K562 (cell line): Measurements from ENCODE around the gene ST14.

Experiments
- ATF2 ChIP-seq: sonication (generic); formaldehyde crosslinking; IDR thresholded peaks from 2 replicates; pipeline ENCODE4 v1.8.1; 2022; ENCODE audit warnings: missing genetic modification reagents
- MXI1 ChIP-seq: IDR thresholded peaks from 2 replicates; pipeline ENCODE4 v1.6.1; 2011; ENCODE audit warnings: low read depth, mild to moderate bottlenecking, improper control_type of control experiment, low read length
- NFE2L1 ChIP-seq: fragments of 450-650 bp; IDR thresholded peaks from 2 replicates; pipeline ENCODE4 v1.6.1; 2016; ENCODE audit warnings: missing genetic modification characterization, low read depth, mild to moderate bottlenecking, missing compliant biosample characterization, moderate library complexity, borderline replicate concordance
- POLR2AphosphoS5 ChIP-seq: IDR thresholded peaks from 2 replicates; pipeline ENCODE4 v1.6.1; 2011; ENCODE audit warnings: mild to moderate bottlenecking, low read depth, low read length, moderate library complexity; ENCODE audit not compliant: control insufficient read depth, insufficient read depth
- ZBTB11 ChIP-seq, 3 experiments: fragments of 200-800 bp in 1 of 3; fragments of 250-450 bp in 1 of 3; fragments of 450-650 bp in 1 of 3; sonication (Bioruptor Pico) in 1 of 3; sonication (Bioruptor generic) in 1 of 3; formaldehyde crosslinking in 1 of 3; IDR thresholded peaks; 2 replicates each; pipeline versions ENCODE4 v1.6.1 to v1.8.0; 2016 to 2022; ENCODE audit warnings: mild to moderate bottlenecking in 2 of 3, missing genetic modification characterization in 2 of 3, missing compliant biosample characterization in 1 of 3, moderate library complexity in 1 of 3
- ZFX ChIP-seq: sonication (generic); formaldehyde crosslinking; IDR thresholded peaks from 2 replicates; pipeline ENCODE4 v1.8.0; 2022; ENCODE audit warnings: mild to moderate bottlenecking, missing genetic modification reagents, moderate library complexity
- ZNF316 ChIP-seq: fragments of 450-650 bp; IDR thresholded peaks from 2 replicates; pipeline ENCODE4 v1.6.1; 2016
- ZZZ3 ChIP-seq: fragments of 450-650 bp; IDR thresholded peaks from 2 replicates; pipeline ENCODE4 v1.6.1; 2016; ENCODE audit warnings: antibody characterized with exemption, mild to moderate bottlenecking, moderate library complexity
- TF ChIP-seq, protein P1 (sequence below), 3 experiments: IDR thresholded peaks in 2 of 3; conservative IDR thresholded peaks in 1 of 3; 2 replicates each; pipeline ENCODE4 v1.5.1; 2011 to 2012; ENCODE audit warnings: low read length in 3 of 3, mild to moderate bottlenecking in 3 of 3, control low read depth in 2 of 3, improper control_type of control experiment in 1 of 3, inconsistent platforms in 1 of 3, low read depth in 1 of 3, mixed read lengths in 1 of 3, moderate library complexity in 1 of 3; ENCODE audit not compliant: insufficient read depth in 2 of 3
- TF ChIP-seq, protein P2 (sequence below): fragments of 450-650 bp; IDR thresholded peaks from 2 replicates; pipeline ENCODE4 v1.7.1; 2018; ENCODE audit warnings: mild to moderate bottlenecking, low read depth; ENCODE audit not compliant: partially characterized antibody

- no peak for TF ChIP-seq ZFX
- no peak for TF ChIP-seq ATF2 (CRISPR knock-in tag)
- no peak for TF ChIP-seq POLR2AphosphoS5
- no peak for TF ChIP-seq ZZZ3
- no peak for TF ChIP-seq NFE2L1 (tag)
- no peak for TF ChIP-seq ZNF316
- TF ChIP-seq, protein P1, sequence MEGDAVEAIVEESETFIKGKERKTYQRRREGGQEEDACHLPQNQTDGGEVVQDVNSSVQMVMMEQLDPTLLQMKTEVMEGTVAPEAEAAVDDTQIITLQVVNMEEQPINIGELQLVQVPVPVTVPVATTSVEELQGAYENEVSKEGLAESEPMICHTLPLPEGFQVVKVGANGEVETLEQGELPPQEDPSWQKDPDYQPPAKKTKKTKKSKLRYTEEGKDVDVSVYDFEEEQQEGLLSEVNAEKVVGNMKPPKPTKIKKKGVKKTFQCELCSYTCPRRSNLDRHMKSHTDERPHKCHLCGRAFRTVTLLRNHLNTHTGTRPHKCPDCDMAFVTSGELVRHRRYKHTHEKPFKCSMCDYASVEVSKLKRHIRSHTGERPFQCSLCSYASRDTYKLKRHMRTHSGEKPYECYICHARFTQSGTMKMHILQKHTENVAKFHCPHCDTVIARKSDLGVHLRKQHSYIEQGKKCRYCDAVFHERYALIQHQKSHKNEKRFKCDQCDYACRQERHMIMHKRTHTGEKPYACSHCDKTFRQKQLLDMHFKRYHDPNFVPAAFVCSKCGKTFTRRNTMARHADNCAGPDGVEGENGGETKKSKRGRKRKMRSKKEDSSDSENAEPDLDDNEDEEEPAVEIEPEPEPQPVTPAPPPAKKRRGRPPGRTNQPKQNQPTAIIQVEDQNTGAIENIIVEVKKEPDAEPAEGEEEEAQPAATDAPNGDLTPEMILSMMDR (IDR thresholded peaks at IDR 0.05 in 2 of 3, conservative IDR thresholded peaks at IDR 0.05 in 1 of 3; ENCODE audit: insufficient read depth in 2 of 3, low read depth in 1 of 3, low read length in 3 of 3): no peak
- TF ChIP-seq MXI1: no peak
- TF ChIP-seq, protein P2, sequence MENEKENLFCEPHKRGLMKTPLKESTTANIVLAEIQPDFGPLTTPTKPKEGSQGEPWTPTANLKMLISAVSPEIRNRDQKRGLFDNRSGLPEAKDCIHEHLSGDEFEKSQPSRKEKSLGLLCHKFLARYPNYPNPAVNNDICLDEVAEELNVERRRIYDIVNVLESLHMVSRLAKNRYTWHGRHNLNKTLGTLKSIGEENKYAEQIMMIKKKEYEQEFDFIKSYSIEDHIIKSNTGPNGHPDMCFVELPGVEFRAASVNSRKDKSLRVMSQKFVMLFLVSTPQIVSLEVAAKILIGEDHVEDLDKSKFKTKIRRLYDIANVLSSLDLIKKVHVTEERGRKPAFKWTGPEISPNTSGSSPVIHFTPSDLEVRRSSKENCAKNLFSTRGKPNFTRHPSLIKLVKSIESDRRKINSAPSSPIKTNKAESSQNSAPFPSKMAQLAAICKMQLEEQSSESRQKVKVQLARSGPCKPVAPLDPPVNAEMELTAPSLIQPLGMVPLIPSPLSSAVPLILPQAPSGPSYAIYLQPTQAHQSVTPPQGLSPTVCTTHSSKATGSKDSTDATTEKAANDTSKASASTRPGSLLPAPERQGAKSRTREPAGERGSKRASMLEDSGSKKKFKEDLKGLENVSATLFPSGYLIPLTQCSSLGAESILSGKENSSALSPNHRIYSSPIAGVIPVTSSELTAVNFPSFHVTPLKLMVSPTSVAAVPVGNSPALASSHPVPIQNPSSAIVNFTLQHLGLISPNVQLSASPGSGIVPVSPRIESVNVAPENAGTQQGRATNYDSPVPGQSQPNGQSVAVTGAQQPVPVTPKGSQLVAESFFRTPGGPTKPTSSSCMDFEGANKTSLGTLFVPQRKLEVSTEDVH: no peak
- TF ChIP-seq ZBTB11 (CRISPR knock-in tag; IDR thresholded peaks at IDR 0.05): no peak
Measured at GRCh38 chr11:130120045-130120444, 39.5 kb upstream of the ST14 start.
